ENCODE measurements around the gene DIS3L.
"Not testable (repeated sequence)": the region's sequence is repeated elsewhere in the genome, so short reads cannot be mapped to it uniquely, and the experiment has no call there.

Gene DIS3L

GRCh38 chr15:66293419-66294156, at the start of gene DIS3L:
Gene DIS3L, plus strand, starts transcription at chr15:66293568. Its CDS starts 29 bp downstream, at chr15:66293597.
- DNase-seq, result peak; percentile 66

GRCh38 chr15:66245832-66246231, 47.5 kb upstream of the DIS3L start:
- DNase-seq, result not testable (repeated sequence)

GRCh38 chr15:66246937-66247336, 46.4 kb upstream of the DIS3L start:
- no peak for DNase-seq

- DNase-seq, result no peak
Measured at GRCh38 chr15:66249605-66250174, 43.7 kb upstream of the DIS3L start.

DNA sequence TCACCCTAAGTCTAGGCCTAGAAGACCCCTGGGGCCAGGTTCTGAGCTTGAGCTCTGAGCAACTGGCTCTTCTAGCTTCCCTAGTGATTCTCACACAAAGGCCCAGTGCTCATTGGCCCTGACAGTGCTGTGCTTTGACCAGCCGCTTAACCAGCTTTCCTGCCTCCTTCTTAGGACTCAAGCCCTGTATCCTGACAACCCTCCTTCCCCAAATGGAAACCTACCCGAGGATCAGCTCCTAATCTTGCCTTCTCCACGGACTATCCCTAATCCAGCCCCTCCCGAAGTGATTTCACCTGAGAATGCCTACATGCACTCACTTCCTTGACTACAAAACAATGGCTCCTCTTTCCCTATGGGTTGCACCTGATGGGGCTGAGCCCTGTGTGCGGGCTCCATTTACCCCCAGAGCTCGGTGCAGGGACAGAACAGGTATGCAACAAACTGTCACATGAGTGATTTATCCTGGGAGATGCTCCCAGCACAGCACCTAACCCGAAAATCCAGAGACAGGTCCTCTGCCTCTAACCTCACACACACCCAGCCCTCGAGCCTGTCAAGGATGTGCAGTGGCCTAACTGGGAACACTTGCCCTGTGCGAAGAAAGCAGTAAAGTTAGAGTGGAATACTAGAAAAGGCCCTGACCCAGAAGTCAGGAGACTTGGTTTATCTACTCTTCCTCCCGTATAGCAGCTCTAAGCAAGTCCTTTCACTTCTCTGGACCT, 42.1 kb upstream of the DIS3L start:
- DNase-seq, result no peak

DNA sequence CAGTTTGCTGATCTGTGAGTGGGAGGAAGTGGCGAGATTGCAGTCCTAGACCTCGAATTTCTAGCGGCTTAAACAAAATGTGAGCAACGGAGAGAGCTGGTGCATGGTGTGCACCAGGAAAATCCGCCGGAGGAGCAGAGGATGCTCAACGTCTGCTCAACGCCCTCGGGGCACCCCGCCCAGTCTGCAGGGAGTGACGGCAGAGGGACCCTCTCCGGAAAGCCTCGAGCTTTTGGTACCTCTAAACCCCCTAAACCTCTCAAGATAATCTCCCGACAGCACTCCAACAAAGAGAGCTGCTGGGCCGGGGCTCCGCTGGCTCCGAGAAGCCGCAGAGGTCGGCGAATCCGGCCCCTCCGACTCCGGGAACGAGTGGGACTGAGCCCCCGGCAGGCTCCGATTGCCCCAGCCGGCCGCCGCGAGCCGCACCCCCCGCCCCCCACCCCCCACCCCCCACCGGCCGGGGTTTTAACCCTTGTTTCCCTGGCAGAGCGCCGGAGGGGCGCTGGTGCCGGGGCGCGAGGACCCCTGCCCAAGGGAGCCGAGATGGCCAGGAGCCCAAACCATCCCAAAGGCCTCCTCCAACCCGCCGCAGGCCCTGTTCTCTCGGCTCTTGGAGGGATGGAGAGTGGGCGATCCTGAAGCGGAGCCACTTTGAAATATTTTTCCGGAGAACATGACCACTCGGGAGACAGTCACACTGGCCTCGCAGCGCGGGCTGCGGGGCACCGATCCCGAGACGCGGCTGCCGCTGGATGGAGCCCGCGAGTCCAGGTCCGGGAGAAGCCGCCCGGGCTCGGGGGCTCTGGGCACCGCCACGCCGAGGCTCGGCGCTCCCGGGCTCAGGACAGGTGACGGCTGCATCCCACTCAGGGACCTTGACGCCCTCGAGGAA, 41.3 kb upstream of the DIS3L start:
- DNase-seq, result peak; percentile 42

DNA sequence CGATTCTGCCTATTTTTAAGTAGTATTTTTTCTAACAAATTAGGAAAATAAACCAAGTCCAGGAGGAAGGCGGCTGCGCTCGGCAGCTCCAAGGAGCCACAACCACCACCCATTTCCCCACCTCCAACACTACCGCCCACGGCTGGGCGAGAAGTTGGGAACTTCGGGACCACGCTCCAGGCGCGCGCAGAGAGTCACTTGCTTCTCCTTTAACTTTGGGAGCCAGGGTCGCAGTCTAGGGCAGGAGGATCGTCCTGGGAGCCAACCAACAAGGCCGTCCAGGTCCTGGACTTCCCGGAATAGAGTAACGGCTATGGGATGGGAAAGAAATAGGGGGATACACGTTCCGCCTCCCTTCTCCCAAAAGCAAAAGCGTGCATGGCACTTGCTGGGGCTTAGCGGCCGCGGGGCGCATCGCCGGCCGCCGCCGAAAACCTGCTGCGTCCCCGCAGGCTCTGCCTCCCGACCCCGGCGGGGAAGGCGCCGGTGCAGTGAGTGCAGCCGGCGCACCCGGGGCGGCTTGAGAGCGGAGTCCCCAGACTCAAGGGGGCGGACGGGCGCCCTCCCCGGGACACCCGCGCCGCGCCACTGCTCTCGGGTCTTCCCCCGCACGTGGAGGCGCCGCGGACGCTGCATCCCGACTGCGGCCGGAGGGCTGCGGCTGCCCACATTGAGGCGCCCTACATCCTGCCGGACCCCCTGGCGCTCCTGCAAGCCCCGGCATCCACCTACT, 40.5 kb upstream of the DIS3L start:
- no peak for DNase-seq

- DNase-seq, result no peak
Measured at GRCh38 chr15:66253418-66254088, 39.8 kb upstream of the DIS3L start, which contains the start of gene MEGF11. Gene MEGF11, minus strand, starts transcription at chr15:66253750. Its CDS starts 125,347 bp downstream, at chr15:66128403.

- no peak for DNase-seq
Measured at GRCh38 chr15:66254089-66254950, 39.0 kb upstream of the DIS3L start.

GRCh38 chr15:66254951-66255676, 38.3 kb upstream of the DIS3L start:
- DNase-seq, result no peak

DNA sequence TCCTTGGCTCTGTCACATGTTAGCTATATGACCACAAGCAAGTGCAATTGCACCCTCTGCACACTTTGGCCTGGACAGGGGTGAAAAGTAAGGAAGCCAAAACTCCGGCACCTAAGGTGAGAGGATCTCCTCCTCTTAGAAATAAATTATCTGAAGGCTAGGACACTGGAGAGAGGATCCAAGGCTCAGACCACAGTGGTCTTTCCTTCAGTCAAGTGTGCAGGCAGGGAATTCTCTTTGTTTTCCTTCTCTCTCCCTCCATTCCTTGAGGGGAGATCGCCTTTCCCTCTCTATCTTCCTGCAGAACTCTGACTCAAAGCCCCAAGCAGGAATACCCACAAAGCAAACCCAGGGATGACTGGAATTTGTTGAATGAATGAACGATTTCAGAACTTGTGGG, 36.7 kb upstream of the DIS3L start:
- no peak for DNase-seq

GRCh38 chr15:66261056-66261455, 32.3 kb upstream of the DIS3L start:
- DNase-seq, result no peak

- not testable (repeated sequence) for DNase-seq
Measured at GRCh38 chr15:66262837-66263236, 30.5 kb upstream of the DIS3L start.

DNA sequence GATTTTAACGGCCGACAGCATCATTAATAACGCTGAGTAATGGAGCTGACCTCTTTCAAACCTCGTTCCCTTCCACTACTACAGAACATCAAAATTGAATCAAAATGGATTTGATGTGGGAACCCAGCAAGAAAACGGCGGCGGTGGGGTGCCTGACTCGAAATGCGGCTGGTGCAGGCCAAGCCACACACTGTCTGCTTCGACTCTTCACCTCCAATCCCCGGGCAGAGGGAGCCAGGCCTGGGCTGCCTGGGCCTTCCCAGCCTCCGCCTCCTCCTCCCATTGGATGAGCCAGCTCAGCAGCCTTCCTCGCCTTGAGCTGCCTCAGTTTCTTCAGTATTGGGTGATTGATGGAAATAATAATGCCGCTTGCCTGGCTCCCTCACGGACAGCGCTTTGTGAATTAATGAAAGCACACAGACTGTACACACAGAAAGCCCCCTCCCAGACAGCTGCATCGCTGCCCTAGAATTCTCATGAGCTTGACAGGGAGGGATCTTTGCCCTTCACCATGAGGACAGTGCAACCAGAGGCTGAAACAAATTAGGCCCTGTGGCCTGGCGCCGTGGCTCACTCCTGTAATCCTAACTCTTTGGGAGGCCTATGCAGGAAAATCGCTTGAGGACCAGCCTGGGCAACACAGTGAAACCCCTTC, 28.4 kb upstream of the DIS3L start:
- no peak for DNase-seq

- DNase-seq, result no peak
Measured at GRCh38 chr15:66269326-66270090, 23.9 kb upstream of the DIS3L start.

DNA sequence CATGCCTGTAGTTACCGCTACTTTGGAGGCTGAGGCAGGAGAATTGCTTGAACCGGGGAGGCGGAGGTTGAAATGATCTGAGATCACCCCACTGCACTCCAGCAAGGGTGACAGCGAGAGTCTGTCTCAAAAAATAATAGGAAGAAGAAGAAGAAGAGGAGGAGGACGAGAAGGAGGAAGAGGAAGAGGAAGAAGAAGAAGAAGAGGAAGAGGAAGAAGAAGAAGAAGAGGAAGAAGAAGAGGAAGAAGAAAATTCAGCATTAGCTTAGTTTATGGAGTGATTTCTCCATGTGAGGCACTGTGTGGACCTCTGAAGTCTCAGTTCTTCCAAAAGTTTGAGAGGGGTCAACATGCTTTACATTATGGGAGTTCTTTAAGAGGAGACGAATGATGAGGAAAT, 22.4 kb upstream of the DIS3L start:
- DNase-seq, result no peak

- DNase-seq, result no peak
Measured at GRCh38 chr15:66275352-66275751, 18.0 kb upstream of the DIS3L start.

GRCh38 chr15:66276546-66276945, 16.8 kb upstream of the DIS3L start:
- DNase-seq, result no peak
